NB4 (cell line): Measurements from ENCODE around the gene WFIKKN2.

Experiments used
- CTCF ChIP-seq: IDR thresholded peaks from one replicate; pipeline ENCODE4 v1.5.1; 2012; ENCODE audit warnings: low read depth, low read length
- POLR2A ChIP-seq: IDR thresholded peaks from 2 replicates; pipeline ENCODE4 v1.6.1; 2011; ENCODE audit warnings: mild to moderate bottlenecking; ENCODE audit not compliant: insufficient read length; ENCODE audit errors: extremely low read depth

- TF ChIP-seq CTCF (no peak), POLR2A (no peak)
Measured at GRCh38 chr17:50818921-50819657, 16.3 kb upstream of the WFIKKN2 start.
